ENCODE data around the gene ODR4. TPM values are rescaled to one million over a fixed set of nuclear protein-coding genes. Genes with fewer than 3 reads are reported as not detected.
A peak's percentile ranks its signal among the peaks of the same experiment; 100 is the strongest.
"Not testable (repeated sequence)": the region's sequence is repeated elsewhere in the genome, so short reads cannot be mapped to it uniquely, and the experiment has no call there.

ODR4 gene
- 11.1 and 24.2 TPM in 2 replicates for total RNA-seq

- DNase-seq (ENCODE audit: low read depth in 2 of 2), result peak; percentile 100
Measured at GRCh38 chr1:186375152-186375928, at the start of gene ODR4, which contains the start of gene TPR. Gene ODR4 (plus strand): TSS chr1:186375838. CDS start chr1:186379786, 3,948 bp downstream. Gene TPR (minus strand): TSS chr1:186375253. CDS start chr1:186375028, 225 bp downstream.

- no peak for DNase-seq (ENCODE audit: low read depth in 2 of 2)
Measured at GRCh38 chr1:186326009-186326408, 49.6 kb upstream of the ODR4 start.

GRCh38 chr1:186327331-186327730 lies 48.3 kb upstream of the ODR4 start:
- DNase-seq (ENCODE audit: low read depth in 2 of 2), result no peak

- DNase-seq (ENCODE audit: low read depth in 2 of 2), result peak in 1 of 2 donors; percentile 2
Measured at GRCh38 chr1:186330758-186331157, 44.9 kb upstream of the ODR4 start.

- DNase-seq (ENCODE audit: low read depth in 2 of 2), result no peak
Measured at GRCh38 chr1:186337554-186337953, 38.1 kb upstream of the ODR4 start.

- DNase-seq (ENCODE audit: low read depth in 2 of 2), result no peak
Measured at GRCh38 chr1:186340772-186341171, 34.9 kb upstream of the ODR4 start.

GRCh38 chr1:186347837-186348691 lies 27.6 kb upstream of the ODR4 start:
- not testable (repeated sequence) for DNase-seq (ENCODE audit: low read depth in 2 of 2)

GRCh38 chr1:186374303-186375151 lies 1.1 kb upstream of the ODR4 start:
- DNase-seq (ENCODE audit: low read depth in 2 of 2), result peak; percentile 45 to 64

GRCh38 chr1:186375929-186376319 lies 286 bp downstream of the ODR4 start:
- DNase-seq (ENCODE audit: low read depth in 2 of 2), result no peak

GRCh38 chr1:186386725-186387383 lies 11.2 kb downstream of the ODR4 start:
- DNase-seq (ENCODE audit: low read depth in 2 of 2), result no peak

GRCh38 chr1:186390925-186391324 lies 15.3 kb downstream of the ODR4 start:
- DNase-seq (ENCODE audit: low read depth in 2 of 2), result no peak

GRCh38 chr1:186391841-186392240 lies 16.2 kb downstream of the ODR4 start:
- DNase-seq (ENCODE audit: low read depth in 2 of 2), result no peak

GRCh38 chr1:186392711-186393110 lies 17.1 kb downstream of the ODR4 start:
- not testable (repeated sequence) for DNase-seq (ENCODE audit: low read depth in 2 of 2)

- DNase-seq (ENCODE audit: low read depth in 2 of 2), result not testable (repeated sequence)
Measured at GRCh38 chr1:186401446-186401845, 25.8 kb downstream of the ODR4 start.

GRCh38 chr1:186403632-186404031 lies 28.0 kb downstream of the ODR4 start:
- no peak for DNase-seq (ENCODE audit: low read depth in 2 of 2)

GRCh38 chr1:186404454-186405051 lies 28.9 kb downstream of the ODR4 start:
- peak; percentile 69 to 92 for DNase-seq (ENCODE audit: low read depth in 2 of 2)

- peak in 1 of 2 donors; percentile 16 for DNase-seq (ENCODE audit: low read depth in 2 of 2)
Measured at GRCh38 chr1:186409091-186409490, 33.5 kb downstream of the ODR4 start.

GRCh38 chr1:186413319-186413718 lies 37.7 kb downstream of the ODR4 start:
- DNase-seq (ENCODE audit: low read depth in 2 of 2), result no peak

- DNase-seq (ENCODE audit: low read depth in 2 of 2), result no peak
Measured at GRCh38 chr1:186418503-186418902, 42.9 kb downstream of the ODR4 start.

GRCh38 chr1:186420311-186420710 lies 44.7 kb downstream of the ODR4 start:
- DNase-seq (ENCODE audit: low read depth in 2 of 2), result no peak

All from lung microvascular endothelial cell (primary cell).